Activated CD8-positive, alpha-beta T cell treated with anti-CD3 and anti-CD28 coated beads for 36 hours (primary cell): Measurements from ENCODE around the gene CXXC5. TPM values are rescaled to one million over a fixed set of nuclear protein-coding genes. Genes with fewer than 3 reads are reported as not detected.

Source experiments
- ATAC-seq: fragments of 200-7000 bp; cut with Tn5 transposase; one replicate; pipeline ENCODE4 v1.10.0; 2021; ENCODE audit warnings: mild to moderate bottlenecking, moderate library complexity
- CTCF ChIA-PET: fragments of 350-600 bp; sonication (Branson Sonifier 250); formaldehyde crosslinking; loops from one replicate; lab custom pipeline; 2021; ENCODE audit warnings: antibody characterized with exemption; lab: Charles Lee
- POLR2A ChIA-PET: fragments of 350-600 bp; sonication (Branson Sonifier 250); formaldehyde crosslinking; loops from one replicate; lab custom pipeline; 2021; ENCODE audit warnings: antibody characterized with exemption; lab: Charles Lee
- DNase-seq: peaks from one replicate; pipeline ENCODE4 v3.0.0-alpha.2; 2020
- H3K27ac Mint-ChIP-seq: one replicate; pipeline ENCODE4 v1.8.0; 2021; ENCODE audit warnings: mild to moderate bottlenecking, mixed read lengths
- H3K27me3 Mint-ChIP-seq: one replicate; pipeline ENCODE4 v1.8.0; 2021; ENCODE audit warnings: mixed read lengths
- H3K36me3 Mint-ChIP-seq: one replicate; pipeline ENCODE4 v1.8.0; 2021; ENCODE audit warnings: low read depth, mixed read lengths
- H3K4me1 Mint-ChIP-seq: one replicate; pipeline ENCODE4 v1.8.0; 2021; ENCODE audit warnings: low read depth, mixed read lengths
- H3K4me3 Mint-ChIP-seq: one replicate; pipeline ENCODE4 v1.8.0; 2021; ENCODE audit warnings: mild to moderate bottlenecking, moderate library complexity, mixed read lengths
- H3K9me3 Mint-ChIP-seq: one replicate; pipeline ENCODE4 v1.8.0; 2021; ENCODE audit warnings: mixed read lengths
- intact Hi-C: fragments of 100-400 bp; cut with micrococcal nuclease; formaldehyde crosslinking; loops from one replicate; pipeline ENCODE4 v1.10.0; 2022
- total RNA-seq, 2 experiments: library from RNA; stranded (reverse); gene quantifications; one replicate each; pipeline ENCODE4 v1.2.3, GENCODE V29; 2021
- TF ChIP-seq, protein P1 (sequence below): fragments of 200-600 bp; IDR thresholded peaks from one replicate; pipeline ENCODE4 v1.8.0; 2022; ENCODE audit warnings: antibody characterized with exemption, mild to moderate bottlenecking

Gene CXXC5
- total RNA-seq, 2 experiments from 2014 or later = 3.5 to 4.3 TPM

DNA sequence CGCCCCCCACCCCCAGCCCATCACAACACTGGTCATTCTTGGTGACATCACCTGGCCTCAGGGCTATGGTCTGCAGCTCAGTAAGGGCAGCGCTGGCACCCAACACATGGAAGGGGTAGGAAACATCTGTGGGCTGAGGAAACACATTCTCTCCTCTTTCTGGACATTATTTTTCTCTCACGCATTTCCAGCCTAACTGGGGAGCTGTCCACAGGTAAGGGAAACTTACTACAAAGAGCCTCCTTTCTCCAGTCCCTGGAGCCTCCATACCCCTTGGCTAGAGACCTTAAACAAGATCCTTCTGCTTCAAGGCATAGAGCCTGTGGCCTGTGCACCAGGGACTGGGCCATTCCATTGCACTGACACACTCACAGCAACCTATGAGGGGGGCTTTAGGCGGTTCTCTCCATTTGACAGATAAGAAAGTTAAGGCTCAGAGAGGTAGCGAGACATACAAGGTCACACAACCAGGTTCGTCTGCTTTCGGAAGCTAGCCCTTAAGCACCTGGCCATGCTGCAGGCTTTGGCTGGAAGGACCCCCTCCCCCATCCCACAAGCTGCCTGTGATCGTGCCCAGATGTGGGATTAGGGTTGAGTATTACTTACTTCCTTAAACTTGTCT, 40.7 kb downstream of the CXXC5 start:
- Mint-ChIP-seq H3K9me3 (no peaks in the 10 kb centered on the region), H3K27ac (no peak overlapping the region), H3K4me3 (no peak overlapping the region), H3K27me3 (no peaks in the 10 kb centered on the region), H3K4me1 (peaks cover 14% of the 10 kb centered on the region), H3K36me3 (no peaks in the 10 kb centered on the region)
- TF ChIP-seq, protein P1, sequence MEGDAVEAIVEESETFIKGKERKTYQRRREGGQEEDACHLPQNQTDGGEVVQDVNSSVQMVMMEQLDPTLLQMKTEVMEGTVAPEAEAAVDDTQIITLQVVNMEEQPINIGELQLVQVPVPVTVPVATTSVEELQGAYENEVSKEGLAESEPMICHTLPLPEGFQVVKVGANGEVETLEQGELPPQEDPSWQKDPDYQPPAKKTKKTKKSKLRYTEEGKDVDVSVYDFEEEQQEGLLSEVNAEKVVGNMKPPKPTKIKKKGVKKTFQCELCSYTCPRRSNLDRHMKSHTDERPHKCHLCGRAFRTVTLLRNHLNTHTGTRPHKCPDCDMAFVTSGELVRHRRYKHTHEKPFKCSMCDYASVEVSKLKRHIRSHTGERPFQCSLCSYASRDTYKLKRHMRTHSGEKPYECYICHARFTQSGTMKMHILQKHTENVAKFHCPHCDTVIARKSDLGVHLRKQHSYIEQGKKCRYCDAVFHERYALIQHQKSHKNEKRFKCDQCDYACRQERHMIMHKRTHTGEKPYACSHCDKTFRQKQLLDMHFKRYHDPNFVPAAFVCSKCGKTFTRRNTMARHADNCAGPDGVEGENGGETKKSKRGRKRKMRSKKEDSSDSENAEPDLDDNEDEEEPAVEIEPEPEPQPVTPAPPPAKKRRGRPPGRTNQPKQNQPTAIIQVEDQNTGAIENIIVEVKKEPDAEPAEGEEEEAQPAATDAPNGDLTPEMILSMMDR = no peak
- ATAC-seq (no peak), DNase-seq (no peak)
- ChIA-PET POLR2A (interaction anchor here (3.5 kb wide), 1 partner anchor 55 kb away, joined by 14 read pairs; no protein-coding TSS in a partner anchor), CTCF (interaction anchor here (0.9 to 6.4 kb wide), 7 partner anchors 17 to 114 kb away, joined by 3 to 94 read pairs (median 4); no protein-coding TSS in a partner anchor)
- intact Hi-C loops = no loop called here

DNA sequence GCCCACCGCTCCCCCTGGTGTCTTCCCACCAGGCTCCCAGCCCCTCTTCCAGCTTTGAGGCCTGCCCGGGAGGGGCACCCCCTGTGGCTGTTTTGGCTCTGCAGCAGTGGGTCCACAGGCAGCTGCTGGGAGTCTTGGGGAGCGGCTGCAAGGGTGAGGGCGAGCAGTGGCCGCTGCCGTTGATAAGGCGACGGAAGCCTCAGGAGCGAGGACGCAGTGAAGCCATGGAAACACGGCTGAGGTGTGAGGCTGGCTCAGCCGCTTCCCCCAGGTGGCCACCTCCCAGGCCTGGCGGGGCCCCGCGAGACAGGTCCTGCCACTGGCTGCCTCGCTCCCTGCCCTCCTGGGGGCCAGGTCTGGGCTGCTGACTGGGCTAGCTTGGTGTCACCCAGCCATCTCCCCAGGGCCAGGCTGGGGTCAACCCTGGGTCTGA, 41.5 kb downstream of the CXXC5 start:
- intact Hi-C loops = loop anchor here (2.0 kb wide), 1 partner anchor 57 kb away; no protein-coding TSS in a partner anchor
- Mint-ChIP-seq H3K27ac (no peak overlapping the region), H3K4me3 (no peak overlapping the region), H3K36me3 (no peaks in the 10 kb centered on the region), H3K27me3 (no peaks in the 10 kb centered on the region), H3K4me1 (peaks cover 7% of the 10 kb centered on the region), H3K9me3 (no peaks in the 10 kb centered on the region)
- ATAC-seq (peak; percentile 26), DNase-seq (no peak)
- ChIA-PET CTCF (interaction anchor here (0.9 to 6.4 kb wide), 14 partner anchors 10 to 127 kb away, joined by 3 to 94 read pairs (median 5); no protein-coding TSS in a partner anchor), POLR2A (interaction anchor here (0.7 to 3.5 kb wide), 4 partner anchors 10 to 56 kb away, joined by 3 to 14 read pairs (median 4); no protein-coding TSS in a partner anchor)
- TF ChIP-seq, protein P1 = no peak

DNA sequence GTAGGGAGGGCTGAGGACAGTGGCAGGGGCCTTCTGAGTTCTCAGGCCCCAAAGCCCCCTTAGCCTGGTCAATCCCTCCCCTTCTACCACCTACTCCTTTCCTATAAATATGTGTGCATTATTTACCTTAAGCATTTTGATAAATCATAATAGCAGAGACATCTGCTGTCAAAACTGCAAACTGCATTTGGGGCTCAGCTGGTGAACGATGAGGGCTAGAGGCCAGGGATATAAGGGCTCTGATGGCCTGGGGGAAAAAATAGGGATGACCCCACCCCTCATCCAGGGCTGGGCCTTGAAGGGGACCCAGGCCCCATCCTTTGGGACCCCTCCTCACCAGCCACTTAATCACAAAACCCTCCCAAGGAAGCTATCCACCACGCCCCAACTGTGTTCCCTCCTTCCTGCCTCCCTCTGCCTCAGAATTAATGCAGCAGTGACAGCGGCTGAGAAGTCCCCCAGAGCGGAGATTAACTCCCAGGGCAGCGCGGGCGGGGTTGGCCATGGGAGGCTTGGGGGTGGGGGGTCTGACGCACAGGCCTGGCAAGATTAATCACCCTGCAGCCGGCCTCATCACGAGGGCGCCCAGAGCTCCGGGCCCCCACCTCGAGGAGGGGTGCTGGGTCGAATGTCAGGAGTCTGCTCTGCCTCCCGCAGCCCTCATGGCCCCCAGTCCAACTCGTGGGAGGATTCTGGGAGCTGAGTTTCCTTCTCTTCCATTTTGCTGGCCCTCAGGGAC, 42.1 kb downstream of the CXXC5 start:
- TF ChIP-seq, protein P1 = peak; percentile 53
- intact Hi-C loops = loop anchor here (2.0 kb wide), 1 partner anchor 57 kb away; no protein-coding TSS in a partner anchor
- POLR2A ChIA-PET = interaction anchor here (0.7 to 3.5 kb wide), 5 partner anchors 10 to 57 kb away, joined by 3 to 14 read pairs (median 4); no protein-coding TSS in a partner anchor
- Mint-ChIP-seq H3K36me3 (no peaks in the 10 kb centered on the region), H3K9me3 (no peaks in the 10 kb centered on the region), H3K27ac (no peak overlapping the region), H3K4me3 (no peak overlapping the region), H3K27me3 (no peaks in the 10 kb centered on the region), H3K4me1 (peaks cover 7% of the 10 kb centered on the region)
- CTCF ChIA-PET = interaction anchor here (0.7 to 6.4 kb wide), 23 partner anchors 9 to 287 kb away, joined by 3 to 94 read pairs (median 4); no protein-coding TSS in a partner anchor
- ATAC-seq = peak; percentile 66
- peak; percentile 48 for DNase-seq

DNA sequence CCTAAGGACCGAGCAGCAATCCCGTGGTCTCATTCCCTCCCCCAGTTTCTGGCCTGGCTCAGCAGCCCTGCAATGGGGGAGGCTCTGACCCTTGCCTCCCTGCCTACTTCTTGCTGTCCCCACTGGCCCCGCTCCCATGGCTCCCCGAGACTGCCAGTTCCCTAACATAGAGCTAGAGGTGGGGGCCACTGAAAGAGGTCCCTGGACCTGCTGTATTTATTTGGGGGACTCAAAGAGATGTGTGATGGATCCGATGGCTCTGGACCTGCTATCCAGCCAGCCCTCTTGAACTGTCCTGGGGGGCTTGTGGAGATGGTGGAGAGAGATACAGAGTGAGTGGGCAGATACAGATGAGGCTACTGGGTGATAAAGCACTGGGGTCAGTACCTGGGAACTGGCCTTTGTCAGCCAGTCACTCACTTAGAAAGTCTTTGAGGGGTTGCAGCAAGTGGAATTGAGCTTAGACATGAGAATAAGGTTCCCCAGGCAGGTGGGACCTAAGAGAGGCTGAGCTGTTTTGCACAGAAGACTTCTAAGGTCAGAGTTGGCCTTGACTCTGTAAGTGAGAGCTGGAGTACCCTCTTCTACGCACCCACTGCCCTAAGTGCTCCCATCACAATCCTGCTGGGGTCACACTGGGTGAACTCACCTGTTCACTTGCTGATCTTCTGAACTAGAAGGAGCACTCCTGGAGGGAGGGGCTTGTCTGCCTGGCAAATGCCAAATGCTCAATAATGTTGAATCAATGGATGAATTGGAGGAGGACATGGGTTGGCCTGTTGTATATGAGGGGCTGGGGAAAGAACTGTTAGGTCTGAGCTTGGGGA, 42.9 kb downstream of the CXXC5 start:
- DNase-seq (no peak), ATAC-seq (no peak)
- Mint-ChIP-seq H3K4me3 (no peak overlapping the region), H3K9me3 (no peaks in the 10 kb centered on the region), H3K36me3 (no peaks in the 10 kb centered on the region), H3K27me3 (no peaks in the 10 kb centered on the region), H3K27ac (no peak overlapping the region), H3K4me1 (peaks cover 7% of the 10 kb centered on the region)
- ChIA-PET CTCF (interaction anchor here (0.7 to 6.4 kb wide), 19 partner anchors 10 to 288 kb away, joined by 3 to 94 read pairs (median 4); no protein-coding TSS in a partner anchor), POLR2A (interaction anchor here (1.1 to 3.5 kb wide), 4 partner anchors 9 to 58 kb away, joined by 3 to 14 read pairs (median 6); no protein-coding TSS in a partner anchor)
- intact Hi-C loops = loop anchor here (2.0 kb wide), 1 partner anchor 58 kb away; no protein-coding TSS in a partner anchor
- TF ChIP-seq, protein P1 = no peak
